Measurements from ENCODE around the gene HIC1.
A peak's percentile ranks its signal among the peaks of the same experiment; 100 is the strongest.

The HIC1 gene

DNA sequence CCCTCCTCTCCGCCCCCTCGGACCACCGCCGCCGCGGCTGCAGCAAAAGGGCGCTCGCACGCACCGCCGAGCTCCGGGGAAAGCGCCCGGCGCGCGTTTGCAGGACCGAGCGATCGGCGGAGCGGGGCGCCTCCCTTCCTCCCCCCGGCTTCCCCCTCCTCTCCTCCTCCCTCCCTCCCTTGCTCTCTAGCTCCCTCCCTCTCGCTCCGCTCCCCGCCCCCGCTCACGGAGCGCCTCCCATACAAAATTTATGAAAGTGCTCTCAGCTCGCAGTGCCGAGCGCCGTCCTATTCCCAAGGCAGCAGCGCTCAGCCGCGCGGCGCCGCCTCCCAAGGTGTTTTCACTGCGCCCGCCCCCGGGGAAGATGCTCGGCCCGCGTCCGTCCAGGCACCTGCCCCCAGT, 29.7 kb upstream of the HIC1 start, which contains the start of gene RTN4RL1:
RTN4RL1 (minus strand) TSS at position 115 of the 402 bp plus-strand sequence. CDS start 469 bp downstream, outside the sequence.
- DNase-seq, result peak; percentile 59
- ATAC-seq, result peak; percentile 2

DNA sequence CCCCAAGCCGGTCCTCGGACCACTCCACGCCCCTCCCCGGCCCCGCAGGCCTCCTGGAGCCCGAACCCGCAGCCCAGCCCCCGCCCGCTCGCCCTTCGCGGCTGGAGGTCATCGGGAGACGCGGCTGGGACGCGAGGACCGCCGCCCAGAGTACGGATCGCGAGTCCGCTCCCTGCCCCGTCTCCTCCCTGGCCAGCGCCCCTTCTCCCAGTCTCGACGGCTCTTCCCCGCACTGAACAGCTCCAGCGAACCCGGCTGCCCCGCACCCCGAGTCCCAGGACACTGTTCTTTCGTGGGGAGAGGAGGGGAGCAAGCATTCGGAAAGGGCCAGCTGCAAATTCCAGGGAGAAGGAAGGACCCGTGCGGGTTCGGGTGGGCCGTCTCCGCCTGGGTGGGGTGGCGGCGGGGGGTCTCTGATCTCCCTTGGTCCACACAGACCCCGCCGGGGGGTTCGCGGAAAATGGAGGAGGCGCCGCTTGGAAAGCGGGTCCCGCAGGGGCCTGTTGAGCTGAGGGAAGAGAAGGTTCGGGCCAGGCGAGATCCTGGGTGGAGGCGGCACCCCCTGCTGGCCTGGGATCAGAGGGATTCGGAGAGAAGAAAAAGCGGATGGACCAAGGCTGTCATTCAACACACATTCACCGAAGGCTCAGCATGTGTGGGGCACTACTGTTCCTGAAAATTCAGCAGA, 29.1 kb upstream of the HIC1 start:
- DNase-seq, result peak; percentile 51

DNA sequence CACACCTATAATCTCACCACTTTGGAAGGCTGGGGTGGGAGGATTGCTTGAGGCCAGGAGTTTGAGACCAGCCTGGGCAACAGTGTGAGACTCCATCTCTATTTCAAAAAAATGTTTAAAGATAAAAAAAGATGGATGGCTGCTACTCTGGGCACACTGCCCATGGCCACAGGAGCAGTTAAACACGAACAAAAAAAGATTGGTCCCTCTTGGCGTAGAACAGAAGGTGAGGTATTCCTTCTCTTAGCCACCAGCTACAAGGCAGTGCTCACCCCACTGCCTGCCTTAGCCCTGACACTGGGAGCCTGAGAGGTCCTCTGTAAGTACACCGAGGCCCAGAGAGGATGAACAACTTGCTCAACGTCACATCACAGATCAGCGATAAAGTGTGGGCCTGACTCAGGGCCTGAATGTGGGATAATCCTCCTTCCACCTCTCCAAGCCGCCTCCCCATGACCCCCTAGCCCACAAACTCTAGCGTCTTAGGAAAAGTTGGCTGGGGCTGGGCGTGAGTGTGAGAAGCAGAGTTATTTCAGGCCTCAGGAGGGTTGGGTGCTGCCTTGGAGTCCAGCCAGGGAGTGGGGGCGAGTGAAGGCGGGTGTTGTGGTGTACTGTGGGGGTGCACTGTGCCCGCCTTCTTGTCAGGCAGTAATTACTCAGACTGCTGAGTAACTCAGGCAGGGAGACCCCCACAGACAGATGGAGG, 27.2 kb upstream of the HIC1 start:
- DNase-seq (no peak), ATAC-seq (no peak)

More for the DNA sequence above, 29.1 kb upstream of the HIC1 start:
- ATAC-seq, result no peak

DNA sequence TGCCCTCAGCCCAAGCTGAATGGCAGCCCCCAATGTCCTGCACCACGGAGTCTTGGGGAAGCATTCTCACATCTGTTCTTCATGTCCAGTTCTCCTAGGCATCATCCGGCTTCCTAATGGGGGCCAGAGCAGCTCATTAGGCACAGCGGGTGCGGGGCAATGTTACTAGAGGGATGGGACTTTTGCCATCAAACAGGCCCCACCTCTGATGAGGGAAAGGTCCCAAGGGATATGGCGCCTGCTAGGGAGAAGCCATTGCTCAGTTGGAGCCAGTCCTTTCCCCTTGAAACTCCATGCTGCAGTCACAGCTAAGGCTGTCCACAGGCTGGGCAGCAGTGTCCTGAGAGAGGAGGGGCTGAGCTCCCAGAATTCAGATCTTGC, 26.7 kb upstream of the HIC1 start:
- no peak for DNase-seq
- no peak for ATAC-seq

DNA sequence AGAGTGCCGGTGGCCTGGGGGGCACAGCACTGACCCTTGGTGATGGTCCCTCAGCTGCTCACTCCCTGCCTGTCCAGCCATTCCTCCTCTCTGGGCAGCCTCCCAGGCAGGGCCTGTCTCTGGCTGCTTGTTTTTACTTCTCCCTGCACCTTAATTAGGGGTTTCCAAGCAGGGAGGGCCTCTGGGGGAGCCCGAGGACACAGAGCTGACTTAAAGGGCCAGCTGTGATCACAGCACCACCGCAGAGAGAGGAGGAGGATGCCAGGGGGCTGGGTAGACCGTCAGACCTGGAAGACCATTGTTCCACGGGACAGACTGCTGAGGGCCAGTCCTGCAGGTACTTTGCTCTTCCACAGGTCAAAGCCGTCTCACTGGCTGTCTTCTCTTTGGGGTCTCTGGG, 26.2 kb upstream of the HIC1 start:
- no peak for ATAC-seq
- no peak for DNase-seq

DNA sequence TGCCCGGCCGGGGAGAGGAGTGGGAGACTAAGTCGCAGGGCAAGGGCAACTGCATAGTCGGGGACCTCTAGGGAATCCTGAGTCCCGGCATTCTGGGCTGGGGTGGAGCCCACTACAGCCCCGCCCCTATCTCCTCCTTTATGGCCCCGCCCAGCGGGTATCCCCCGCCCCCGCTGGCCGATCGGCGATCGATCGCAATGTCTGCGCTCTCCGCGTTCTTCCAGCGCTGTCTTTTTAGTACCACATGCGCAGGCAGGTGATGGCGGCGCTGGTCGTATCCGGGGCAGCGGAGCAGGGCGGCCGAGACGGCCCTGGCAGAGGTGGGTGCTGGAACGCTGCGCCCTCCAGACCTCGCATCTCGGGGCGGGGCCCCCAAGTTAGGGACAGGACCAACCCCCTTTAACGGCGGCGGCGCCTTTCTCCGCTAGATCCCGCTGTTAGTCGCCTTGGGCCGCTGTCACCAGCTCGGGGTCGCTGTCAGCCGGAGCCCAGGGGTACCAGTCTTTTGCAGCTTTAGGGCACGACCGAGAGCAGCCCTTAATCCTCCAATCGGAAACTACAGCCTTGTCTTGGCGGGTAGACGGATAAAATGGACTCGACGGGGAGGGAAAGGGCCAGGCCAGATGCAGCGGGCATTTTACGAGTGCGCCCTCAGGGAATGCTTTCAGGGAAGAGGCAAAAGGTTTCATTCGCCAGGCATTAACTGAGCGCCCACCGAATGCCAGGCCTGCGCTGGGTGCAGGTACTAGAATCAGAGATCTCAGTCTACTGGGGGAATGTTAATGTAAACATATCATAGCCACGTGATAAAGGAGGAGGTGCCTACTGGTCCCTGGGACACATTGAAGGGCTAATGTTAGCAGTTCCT, 24.8 kb upstream of the HIC1 start, which contains the start of gene DPH1:
DPH1 (plus strand) TSS at position 243 of the 868 bp plus-strand sequence; CDS start at position 260, 17 bp downstream.
- peak; percentile 90 for DNase-seq
- ATAC-seq, result peak; percentile 91

DNA sequence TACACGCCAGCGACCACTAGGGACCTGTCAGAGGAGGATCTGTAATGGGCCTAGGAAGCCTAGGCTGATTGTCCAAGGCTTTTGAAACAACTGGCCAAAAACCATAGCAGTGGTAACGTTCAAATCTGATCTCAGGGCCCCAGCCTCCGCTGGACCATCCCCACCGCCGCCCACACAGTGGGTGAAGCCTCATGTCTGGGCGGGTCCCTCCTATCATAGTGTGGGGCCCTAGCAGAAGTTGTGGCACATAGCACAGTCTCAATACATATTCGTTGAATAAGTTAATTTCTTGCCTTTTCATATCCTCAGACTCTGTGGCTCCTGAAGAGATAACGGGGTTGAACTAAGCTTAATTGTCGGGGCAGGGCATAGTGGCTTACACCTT, 24.1 kb upstream of the HIC1 start:
- ATAC-seq, result no peak
- peak; percentile 58 for DNase-seq

DNA sequence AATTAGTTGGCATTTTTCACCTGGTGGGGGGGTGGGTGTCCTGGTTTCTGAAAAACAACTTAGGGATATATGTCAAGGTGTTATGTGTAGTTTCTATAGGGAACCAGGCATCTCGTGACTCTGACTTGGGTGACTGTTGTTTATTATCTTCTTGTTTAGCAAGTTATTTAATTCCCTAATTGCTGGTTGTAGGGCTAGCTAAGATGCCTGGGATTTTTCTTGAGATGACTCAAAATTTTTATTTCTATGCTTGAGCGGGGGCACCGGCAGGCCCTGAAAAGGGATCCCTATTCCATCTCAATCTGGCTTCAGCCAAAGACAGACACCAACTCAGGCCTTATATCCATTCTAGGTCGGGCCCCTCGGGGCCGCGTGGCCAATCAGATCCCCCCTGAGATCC, 21.8 kb upstream of the HIC1 start:
- no peak for ATAC-seq
- no peak for DNase-seq

DNA sequence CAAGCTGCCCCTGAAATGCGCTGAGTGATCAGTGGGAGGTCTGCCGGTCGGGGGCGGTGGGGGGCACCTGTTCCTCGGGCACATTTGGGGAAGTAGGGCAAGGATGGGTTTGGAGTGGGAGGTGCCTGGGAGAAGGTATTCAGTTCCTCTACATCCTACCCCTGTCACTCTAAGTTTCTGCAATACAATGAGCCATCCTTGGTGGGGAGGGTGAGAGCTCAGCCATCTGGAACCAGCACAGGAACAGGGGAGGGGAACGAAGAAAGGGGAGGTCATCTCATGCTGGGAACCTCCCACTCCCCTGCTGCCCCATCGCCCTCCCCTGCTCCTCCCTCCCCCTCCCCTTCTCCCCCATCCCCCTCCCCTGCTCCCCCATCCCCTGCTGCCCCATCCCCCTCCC, 20.7 kb upstream of the HIC1 start:
- no peak for ATAC-seq

DNA sequence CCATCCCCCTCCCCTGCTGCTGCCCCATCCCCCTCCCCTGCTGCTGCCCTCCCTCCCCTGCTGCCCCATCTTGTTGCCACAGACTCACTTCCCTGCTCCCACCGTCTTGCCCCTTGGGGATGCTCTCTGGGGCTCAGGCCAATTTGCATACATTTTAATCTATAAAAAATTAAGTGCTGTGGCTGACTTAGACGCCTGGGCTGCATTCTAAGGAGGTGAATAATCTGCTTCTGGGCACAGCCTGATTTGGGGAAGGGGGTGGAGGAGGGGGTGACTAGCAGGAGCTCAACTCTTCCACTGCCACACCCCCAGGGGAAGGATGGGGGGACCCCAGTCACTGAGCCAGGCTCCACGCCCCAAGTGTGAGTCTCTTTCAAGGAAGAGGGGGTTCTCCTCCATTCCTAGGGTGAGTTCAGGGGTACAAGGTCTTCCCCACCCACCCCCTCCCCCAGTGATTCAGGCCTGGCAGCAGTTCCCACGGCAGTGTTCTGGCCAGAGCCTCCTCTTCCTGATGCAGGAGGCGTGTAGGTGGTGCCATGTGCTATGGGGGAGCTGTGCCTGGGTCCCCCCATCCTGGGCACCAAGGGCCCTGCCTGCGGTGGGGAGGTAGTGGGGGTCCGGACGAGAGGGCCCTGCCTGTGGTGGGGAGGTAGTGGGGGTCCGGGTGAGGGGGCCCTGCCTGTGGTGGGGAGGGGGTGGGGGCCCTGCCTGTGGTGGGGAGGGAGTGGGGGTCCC, 19.9 kb upstream of the HIC1 start:
- ATAC-seq (no peak), DNase-seq (no peak)

More for the DNA sequence above, 20.7 kb upstream of the HIC1 start:
- DNase-seq, result no peak

DNA sequence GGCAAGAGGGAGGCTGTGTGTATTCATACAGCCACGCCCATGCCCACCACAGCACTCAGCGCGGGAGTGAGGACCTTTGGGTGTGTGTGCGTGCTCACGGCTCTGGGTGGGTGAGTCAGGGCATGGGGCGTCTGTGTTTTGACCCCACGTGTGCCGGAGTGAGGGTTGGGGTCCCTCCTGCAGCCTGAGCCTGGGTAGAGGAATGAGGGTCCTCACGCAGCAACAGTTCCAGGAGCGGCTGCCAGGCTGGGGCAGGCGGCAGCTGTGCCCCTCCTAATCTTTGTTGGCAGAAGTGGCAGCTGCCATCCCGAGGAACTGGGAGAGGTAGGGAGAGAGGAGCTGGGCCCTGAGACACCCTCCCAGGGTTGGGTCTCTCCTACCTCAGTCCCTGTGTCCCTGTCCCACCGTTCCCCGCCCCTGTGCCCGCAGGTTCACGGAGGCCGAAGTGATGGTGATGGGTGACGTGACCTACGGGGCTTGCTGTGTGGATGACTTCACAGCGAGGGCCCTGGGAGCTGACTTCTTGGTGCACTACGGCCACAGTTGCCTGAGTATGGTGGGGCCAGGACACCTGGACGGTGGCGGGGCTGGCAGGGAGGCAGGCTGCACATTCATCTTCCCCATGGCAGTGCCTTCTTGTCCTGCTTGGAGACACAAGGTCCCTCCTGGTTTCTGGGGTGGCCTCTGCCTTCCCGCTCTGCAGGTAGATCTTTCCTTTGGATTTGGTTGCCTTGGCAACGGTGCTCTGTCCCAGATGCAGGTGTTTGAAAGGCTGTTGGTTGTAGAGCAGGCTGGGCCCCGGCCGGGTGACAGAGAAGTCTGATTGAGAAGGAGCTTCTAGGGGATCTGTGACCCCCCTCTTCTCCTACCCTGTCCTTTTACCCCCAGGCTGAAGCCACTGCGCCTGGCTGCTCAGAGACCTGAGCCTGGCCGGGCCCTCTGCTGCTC, 19.1 kb upstream of the HIC1 start:
- no peak for DNase-seq
- ATAC-seq, result no peak

DNA sequence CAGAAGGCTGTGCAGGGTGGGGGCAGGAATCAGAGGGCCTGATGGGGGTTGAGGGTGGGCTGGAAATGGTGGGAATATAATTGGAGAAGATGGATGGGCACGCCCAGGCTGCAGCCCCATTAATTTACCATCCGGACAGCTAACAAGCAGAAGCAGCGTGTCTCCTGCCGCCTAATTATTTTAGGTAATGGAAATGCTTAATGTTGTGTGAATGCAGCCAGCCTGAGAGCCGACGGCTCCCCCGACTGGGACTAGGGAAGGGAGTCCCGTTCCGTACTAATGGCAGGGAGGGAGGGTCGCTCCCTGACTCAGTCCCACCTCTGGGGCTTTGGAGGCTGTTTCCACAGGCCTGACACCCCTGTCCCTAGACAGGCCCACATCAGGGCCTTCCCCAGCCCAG, 17.7 kb upstream of the HIC1 start:
- ATAC-seq (no peak), DNase-seq (no peak)

DNA sequence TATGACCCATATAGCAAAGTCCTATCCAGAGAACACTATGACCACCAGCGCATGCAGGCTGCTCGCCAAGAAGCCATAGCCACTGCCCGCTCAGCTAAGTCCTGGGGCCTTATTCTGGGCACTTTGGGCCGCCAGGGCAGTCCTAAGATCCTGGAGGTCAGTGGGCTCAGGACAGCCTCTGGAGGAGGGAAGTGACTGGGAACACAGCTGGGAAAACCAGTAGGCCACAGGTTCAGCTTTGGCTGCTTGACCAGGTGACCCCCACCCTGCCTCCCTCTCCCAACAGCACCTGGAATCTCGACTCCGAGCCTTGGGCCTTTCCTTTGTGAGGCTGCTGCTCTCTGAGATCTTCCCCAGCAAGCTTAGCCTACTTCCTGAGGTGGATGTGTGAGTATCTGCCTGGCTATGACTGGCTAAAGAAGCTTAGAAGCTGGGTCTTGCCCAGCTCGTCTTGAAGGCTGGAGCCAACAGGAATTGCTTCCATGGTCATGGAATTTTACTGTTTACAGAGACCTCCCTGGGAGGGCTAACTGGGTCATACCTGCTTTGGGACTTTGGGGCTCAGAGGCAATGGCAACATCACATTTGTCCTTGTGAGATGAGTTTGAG, 14.6 kb upstream of the HIC1 start:
- ATAC-seq (no peak), DNase-seq (no peak)

DNA sequence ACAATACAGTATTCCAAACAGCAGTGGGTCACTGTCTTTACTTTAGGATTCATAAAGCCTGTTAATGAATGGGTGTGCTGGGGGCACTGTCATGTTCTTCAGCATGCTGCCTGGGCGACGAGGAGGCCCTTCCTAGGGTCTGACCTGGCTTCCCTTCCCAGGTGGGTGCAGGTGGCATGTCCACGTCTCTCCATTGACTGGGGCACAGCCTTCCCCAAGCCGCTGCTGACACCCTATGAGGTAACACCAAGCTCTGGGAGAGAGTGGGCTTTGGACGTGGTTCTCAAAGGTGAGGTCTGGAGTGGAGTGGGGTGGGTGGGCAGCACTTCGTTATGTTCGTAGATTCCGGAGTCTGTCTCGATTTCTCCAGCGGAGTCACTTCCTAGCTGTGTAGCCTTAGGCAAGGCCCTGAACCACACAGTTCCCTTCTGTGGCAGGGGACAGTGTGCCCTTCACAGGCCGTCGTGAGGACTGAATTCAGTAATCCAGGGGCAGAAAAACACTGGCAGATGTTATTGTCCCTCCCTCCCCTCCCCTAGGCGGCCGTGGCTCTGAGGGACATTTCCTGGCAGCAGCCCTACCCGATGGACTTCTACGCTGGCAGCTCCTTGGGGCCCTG, 13.9 kb upstream of the HIC1 start:
- DNase-seq, result no peak
- peak; percentile 2 for ATAC-seq

DNA sequence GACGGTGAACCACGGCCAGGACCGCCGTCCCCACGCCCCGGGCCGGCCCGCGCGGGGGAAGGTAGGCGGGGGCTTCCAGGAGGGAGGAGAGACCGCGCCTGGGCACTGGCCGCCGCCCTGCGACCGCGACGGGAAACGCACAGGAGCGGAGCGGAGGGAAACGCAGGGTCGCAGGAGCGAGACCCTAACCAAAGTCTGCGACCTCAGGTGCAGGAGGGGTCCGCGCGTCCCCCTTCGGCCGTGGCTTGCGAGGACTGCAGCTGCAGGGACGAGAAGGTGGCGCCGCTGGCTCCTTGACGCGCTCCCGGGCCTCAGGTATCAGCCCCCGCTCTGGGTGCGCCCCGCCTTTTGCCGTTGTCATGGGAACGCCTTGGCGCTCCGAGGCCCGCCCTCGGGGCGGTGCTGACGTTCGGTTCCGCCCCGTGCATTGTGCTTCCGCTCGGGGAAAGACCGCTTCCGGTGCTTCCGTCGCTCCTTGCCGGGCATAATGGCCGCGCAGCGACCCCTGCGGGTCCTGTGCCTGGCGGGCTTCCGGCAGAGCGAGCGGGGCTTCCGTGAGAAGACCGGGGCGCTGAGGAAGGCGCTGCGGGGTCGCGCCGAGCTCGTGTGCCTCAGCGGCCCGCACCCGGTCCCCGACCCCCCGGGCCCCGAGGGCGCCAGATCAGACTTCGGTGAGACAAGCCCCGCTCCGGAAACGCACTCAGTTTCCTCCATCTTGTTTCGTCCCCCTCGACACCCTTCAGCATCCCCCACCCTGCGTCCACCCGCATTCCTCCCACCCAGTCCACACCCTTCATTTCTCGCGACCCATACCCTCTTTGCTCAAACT, 13.1 kb upstream of the HIC1 start, which contains the start of gene OVCA2:
OVCA2 (plus strand) TSS at position 462 of the 829 bp plus-strand sequence; CDS start at position 488, 26 bp downstream.
- peak; percentile 98 for DNase-seq
- peak; percentile 91 for ATAC-seq

DNA sequence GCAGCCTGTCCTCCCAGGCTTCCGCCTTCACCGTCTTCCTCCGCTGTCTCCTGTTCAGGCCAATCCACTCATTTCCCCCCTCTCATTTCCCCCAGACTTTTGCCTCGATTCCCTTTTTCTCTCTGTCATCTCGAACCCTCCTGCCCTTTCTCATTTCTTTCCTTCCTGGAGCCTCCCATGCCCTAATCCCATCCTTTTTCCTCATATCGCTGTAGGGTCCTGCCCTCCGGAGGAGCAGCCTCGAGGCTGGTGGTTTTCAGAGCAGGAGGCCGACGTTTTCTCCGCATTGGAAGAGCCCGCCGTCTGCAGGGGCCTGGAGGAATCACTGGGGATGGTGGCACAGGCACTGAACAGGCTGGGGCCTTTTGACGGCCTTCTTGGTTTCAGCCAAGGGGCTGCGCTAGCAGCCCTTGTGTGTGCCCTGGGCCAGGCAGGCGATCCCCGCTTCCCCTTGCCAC, 12.5 kb upstream of the HIC1 start:
- DNase-seq (peak; percentile 35), ATAC-seq (no peak)

DNA sequence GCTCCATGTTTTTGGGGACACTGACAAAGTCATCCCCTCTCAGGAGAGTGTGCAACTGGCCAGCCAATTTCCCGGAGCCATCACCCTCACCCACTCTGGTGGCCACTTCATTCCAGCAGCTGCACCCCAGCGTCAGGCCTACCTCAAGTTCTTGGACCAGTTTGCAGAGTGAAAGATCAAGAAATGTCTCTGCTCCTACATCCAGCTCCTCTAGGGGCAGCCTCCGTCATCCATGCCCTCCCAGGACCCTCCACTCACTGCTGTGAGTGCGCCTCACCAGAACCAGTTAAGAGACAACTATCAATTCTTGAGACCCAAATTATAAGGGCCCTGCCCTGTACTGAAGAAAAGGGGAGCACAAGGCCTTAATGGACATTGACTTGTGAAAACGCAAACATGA, 12.0 kb upstream of the HIC1 start:
- ATAC-seq, result no peak
- DNase-seq, result no peak

DNA sequence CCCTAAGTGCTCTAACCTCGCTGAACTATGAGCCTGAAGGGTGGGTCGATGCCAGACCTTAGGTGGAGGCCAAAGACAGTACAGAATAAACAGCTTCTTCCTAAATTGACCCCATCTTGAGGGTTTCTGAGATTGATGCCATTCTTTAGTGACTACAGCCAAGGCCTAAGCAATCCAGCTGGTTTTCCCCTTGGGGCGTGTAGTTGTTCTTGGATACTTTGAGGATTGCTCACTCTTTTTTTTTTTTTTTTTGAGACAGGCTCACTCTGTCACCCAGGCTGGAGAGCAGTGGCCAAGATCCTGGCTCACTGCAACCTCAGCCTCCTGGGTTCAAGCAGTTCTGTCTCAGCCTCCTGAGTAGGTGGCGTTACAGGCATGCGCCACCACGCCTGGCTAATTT, 11.1 kb upstream of the HIC1 start:
- ATAC-seq (no peak), DNase-seq (no peak)
